HG02763 (cell line): Measurements from ENCODE around the gene TRIM71.

Experiments used
- ATAC-seq: cut with Tn5 transposase; IDR thresholded peaks from one replicate; pipeline ENCODE4 v1.9.1; 2021; ENCODE audit warnings: mild to moderate bottlenecking, moderate library complexity; ENCODE audit not compliant: unreplicated experiment

TRIM71 gene

GRCh38 chr3:32862936-32863487 is 45.2 kb downstream of the TRIM71 start:
- no peak for ATAC-seq

- ATAC-seq, result no peak
Observed at GRCh38 chr3:32865383-32865782, 47.6 kb downstream of the TRIM71 start.

GRCh38 chr3:32866533-32866932 is 48.7 kb downstream of the TRIM71 start:
- ATAC-seq, result no peak

- ATAC-seq, result no peak
Observed at GRCh38 chr3:32867954-32868353, 50.2 kb downstream of the TRIM71 start.

DNA sequence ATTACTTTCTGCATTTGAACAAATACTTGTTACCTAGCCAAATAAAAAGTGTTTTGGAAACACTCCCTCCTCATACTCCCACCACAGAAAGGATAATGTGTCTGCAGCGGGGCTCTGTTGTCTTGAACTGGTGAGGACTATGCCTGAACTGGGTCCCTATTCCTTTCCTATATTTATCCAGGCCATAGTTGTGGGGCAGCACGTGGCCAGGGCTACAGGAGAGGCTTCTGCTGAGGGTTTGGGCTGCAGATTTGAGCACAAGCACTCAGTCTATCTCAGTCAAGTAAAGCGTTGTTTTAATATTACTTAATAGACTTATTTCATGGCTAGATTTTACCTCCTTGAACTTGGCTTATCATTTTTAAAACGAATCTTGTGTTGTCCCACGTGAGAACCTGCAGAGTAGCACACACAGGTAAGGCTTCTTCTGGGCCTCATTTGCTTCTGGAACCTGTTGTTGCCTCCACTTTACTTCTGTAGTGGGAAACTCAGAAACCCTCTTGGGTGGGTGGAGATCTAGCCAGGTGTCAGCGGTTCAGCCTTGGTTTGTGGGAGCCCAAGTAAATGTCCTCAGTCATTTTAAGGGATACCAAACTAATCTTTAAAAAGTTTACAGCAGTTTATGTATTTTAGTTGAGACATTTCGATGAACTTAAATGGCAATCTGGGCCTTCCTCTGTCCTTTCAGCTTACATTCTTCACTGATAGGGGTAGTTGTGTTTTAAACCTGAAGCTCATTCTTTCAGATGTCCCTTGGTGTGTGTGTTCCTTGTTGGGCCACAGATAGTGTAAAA is 51.1 kb downstream of the TRIM71 start:
- ATAC-seq, result no peak

- ATAC-seq, result no peak
Observed at GRCh38 chr3:32869513-32870047, 51.8 kb downstream of the TRIM71 start.

DNA sequence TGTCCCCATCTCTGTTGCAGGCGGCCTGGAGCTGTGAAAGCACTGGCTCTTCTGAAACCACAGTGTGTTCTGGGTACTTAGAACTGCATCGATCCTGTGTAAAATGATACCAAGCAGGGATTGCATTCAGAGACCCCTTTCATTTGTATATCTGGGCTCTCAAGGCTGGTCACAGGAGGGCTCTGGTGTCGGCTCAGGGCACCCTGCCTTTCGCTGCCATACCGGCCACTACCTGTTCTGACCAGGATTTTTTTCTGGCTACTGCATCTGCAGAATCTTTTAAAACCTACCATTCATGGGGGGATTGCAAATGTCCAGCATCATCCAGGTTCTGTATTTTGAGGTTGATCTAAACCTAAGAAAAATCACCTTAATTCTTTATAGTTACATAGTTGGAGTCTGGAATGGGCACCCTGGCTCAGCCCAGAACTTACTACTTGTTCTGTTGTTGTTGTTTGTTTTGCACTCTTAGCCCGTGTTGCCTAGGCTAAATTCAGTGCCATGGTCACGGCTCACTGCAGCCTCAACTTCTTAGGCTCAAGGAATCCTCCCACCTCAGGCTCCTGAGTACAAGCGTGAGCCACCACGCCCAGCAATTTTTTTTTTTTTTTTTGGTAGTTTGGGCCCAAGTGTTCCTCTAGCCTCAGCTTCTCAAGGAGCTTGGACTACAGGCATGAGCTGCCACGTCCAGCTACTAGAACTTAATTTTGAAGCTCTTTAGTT is 52.7 kb downstream of the TRIM71 start:
- ATAC-seq, result no peak

- ATAC-seq, result no peak
Observed at GRCh38 chr3:32871273-32871672, 53.5 kb downstream of the TRIM71 start.

DNA sequence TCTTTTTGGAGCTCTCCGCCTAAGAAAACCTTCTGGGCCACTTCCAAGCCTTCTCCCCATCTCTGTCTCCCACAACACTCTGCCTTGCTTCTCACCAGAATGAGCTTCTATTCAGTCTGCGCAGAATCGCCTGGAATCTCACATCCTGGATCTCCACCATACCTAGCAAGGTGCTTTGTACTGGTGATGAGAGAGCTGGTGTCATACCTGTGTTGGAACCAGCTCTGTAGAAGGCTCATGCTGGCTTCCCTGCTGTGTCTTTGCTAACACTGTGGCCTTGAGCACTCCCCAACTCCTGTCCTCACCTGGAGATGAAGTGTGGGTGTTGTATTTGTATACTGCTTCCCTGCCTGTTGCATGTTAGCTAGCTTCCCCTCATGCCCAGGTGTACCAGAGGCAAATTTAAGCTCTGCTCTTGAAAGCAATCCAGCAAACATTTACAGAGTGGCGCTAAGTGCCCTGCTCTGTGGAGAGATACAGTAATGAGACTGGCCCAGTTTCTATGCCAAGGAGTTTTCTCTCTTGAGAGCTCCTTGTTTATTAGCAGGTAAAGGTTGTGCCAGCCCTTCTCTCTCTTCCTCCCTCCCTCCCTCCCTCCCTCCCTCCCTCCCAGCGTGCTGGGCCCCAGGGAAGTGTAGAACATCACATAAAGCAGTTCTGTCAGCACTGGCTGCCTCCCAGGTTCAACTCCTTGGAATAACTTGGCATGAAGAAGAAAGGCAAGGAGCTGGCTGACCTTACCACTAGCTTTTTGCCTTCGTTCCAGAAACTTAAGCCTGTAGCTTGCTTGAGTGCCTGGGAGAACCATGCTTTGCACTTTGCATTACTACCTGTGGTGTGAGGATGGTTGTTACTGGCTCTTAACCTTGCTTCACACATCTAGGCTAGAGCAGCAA is 54.9 kb downstream of the TRIM71 start:
- no peak for ATAC-seq

DNA sequence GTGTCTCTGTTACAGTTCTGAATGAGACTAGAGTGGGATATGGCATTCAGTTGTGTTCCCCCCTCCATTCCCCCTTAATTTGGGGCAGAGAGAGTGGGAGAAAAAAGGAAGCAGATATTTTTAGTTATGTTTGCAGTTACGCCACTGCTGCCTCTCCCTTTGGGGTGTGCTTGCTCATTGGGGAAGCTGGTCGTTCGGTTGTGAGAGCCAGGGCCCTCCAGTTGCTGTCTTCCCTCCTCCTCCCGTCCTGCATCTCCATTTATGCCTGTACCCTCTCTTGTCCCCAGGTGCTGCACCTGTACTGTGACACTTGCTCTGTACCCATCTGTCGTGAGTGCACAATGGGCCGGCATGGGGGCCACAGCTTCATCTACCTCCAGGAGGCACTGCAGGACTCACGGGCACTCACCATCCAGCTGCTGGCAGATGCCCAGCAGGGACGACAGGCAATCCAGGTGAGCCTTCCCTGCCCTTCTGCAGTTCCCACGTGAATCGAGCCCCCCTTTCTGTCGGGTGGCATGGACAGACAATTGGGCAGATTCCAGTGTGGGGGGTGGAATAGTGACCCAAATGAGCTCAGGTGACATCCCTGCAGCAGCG is 55.8 kb downstream of the TRIM71 start:
- ATAC-seq, result no peak

GRCh38 chr3:32876920-32877319 is 59.1 kb downstream of the TRIM71 start:
- no peak for ATAC-seq

DNA sequence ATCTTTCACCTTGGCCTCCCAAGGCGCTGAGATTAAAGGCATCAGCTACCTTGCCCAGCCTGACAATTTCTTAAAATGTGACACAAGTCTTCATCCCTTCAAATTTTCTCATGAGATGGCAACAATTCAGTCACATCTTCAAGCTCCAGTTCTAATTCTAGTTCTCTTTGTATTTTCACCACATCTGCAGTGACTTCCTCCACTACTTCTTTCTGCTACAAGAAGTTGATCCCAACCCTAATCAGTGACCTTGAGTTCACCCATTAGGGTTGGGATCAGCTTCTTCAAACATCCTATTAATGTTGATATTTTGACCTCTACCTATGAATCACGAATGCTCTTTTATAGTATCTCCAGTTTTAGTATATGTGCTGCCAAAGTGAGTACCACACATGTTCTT is 59.8 kb downstream of the TRIM71 start:
- no peak for ATAC-seq

GRCh38 chr3:32880225-32880624 is 62.4 kb downstream of the TRIM71 start:
- ATAC-seq, result no peak

- no peak for ATAC-seq
Observed at GRCh38 chr3:32881624-32882023, 63.8 kb downstream of the TRIM71 start.

DNA sequence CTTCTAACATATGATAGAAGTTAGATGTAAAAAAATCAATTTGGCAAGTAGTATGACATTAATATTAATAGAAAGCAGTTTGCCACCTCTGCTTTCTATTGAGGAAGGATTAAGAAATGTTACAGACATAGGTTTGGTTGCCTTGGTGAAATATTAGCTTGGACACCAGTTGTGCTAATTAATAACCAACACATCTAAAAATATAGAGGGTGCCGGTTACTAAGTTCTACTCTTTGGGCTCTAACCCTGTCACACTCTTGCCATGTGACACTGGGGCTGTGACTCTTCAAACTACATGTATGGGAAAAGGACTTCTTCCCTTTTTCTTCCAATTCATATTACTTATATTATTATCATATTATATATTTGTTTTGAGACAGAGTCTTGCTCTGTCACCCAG is 64.4 kb downstream of the TRIM71 start:
- peak; percentile 32 for ATAC-seq

- peak; percentile 90 for ATAC-seq
Observed at GRCh38 chr3:32882603-32883025, 64.8 kb downstream of the TRIM71 start.

- no peak for ATAC-seq
Observed at GRCh38 chr3:32883817-32884216, 66.0 kb downstream of the TRIM71 start.

GRCh38 chr3:32884591-32884990 is 66.8 kb downstream of the TRIM71 start:
- ATAC-seq, result no peak

DNA sequence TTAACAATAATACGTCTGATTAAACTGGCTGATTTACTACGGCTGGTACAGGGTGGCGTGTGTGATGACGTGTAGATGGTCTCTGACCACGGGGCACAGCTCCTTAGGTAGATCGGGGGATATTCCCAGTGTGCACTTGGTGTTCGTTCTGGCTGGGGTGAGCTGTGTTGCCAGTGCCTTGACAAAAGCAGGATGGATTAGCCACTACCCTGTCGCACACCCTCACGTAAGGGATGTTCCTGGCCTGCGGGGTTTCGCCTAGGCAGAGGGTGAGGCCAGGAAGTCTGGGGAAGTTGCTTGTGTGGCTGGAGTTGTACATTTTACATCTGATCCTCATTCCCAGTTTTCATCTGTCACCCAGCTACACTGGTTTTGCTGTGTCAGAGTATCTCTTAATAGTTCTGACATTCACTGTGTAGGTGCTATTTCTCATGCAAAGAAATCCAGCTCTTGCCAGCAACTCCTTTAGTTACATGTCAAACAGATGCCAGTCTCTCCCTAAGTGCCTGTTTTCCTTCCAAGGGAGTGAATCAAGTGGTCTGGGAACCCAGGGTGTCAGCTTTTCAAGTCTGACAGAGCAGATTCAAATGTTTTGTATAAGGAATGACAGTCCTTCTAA is 67.6 kb downstream of the TRIM71 start:
- no peak for ATAC-seq

DNA sequence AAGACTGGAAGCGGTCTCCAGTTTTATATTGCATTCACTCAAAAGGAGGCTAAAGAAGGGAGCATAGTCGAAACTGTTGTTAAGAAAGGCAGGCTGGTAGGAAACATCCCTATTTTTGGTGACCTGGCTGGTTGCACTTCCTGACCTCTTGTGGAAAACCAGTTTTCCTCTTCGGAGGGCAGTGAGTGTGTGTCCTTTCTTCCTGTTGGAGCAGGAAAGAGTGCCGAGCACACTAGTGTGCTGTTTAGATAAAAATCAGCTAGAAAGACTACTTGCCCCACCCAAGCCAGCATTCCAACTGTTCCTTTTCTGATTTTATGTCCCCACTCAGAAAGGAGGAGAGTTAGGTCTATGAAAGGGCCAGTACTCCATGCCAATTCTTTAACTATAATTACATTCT is 68.5 kb downstream of the TRIM71 start:
- ATAC-seq, result no peak
